ENCODE results near the gene APCDD1L. TPM values are rescaled to one million over a fixed set of nuclear protein-coding genes. Genes with fewer than 3 reads are reported as not detected.

APCDD1L gene
- total RNA-seq, 2 donors from 2014 or later: 0.40 to 0.50 TPM

GRCh38 chr20:58497076-58497641 lies 18.0 kb downstream of the APCDD1L start:
- intact Hi-C loops (cut with DNase I, micrococcal nuclease): no loop called here
- ATAC-seq: no peak
- DNase-seq: no peak

DNA sequence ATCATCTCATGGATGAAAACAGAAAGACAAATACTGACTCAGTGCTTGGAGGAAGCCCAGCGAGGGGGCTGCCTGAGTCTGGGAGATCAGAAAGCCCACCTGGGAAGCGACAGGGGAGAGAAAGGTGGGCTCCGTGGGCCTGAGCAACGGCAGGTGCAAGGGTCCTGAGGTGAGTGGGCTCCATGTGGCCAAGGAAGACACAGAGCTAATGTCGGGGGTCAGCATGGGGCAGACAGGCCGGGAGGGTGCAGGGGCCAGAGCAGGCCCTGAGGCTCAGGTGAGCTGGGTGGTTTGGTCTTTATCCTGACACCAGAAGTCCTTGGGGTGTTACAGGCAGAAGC lies 18.8 kb downstream of the APCDD1L start:
- DNase-seq (no peak), ATAC-seq (no peak)
- intact Hi-C loops (cut with DNase I, micrococcal nuclease): no loop called here

DNA sequence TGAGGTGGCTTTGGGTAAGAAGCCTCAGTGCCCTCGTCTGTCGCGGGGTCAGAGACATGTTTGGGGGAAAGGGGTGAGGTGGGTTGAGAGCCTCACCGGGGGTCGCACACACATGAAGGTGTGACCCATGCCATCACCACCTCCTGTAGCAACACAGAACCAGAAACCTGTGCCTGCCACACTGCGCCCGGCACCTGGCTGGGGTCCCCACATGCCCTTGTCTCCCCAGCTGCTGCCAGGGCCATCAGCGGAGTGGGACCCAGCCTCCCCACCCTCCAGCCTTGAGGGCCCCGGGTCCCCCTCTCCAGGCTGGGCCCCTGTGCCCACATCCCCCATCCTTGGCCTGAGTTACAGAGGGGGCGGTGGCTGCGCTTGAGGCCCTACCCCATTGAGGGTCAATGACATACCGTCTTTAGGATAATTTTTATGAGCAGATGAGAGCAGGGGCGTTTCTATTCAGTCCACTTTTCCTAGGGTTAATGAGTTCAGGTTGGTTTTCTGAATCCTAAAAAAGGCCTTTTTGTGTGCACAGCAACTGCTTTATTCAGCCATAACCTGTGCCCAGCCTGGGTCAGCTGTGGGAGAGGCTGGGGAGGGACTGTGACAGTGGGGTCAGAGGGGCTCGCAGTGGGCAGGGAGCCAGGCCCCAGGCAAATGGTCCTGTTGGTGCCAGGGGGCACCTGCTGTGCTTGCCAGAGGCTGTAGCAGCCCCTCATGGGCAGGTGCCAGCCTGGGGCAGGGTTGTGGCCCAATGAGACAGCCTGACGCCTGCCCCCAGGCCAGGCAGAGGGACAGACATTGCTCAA lies 19.4 kb downstream of the APCDD1L start:
- ATAC-seq (no peak), DNase-seq (no peak)
- intact Hi-C loops (cut with DNase I, micrococcal nuclease): no loop called here

DNA sequence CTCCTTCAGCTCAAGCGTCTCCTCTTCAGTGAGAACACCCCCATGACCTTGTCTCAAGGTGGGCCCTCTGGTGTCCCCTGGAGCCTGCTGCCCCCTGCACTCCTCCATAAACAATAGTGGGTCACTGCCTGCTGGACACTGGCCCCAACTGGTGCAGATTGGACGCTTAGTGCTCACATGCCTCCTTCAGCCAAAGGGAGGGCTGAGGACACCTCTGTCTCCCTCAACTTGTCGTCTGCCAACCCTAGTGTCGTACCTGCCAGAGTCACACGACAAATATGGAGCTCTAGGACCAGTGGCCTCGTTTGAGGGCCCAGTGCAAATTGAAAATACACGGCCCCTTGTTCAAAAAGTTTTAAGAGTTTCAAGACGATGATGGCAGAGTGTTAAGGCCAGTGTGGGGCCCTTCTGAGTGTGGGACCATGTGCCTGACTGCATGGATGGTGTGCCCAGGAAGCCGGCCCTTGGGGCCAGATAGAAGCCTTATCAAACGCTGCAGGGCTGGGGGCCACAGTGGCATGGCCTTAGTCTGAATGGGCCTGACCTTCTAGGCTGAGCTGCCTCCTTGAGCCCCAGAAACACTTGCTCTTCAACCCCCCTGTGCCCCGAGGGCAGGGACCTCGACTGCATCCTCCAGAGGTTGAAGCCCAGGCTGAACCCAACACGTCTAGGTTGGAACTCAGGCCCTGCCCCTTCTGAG lies 20.1 kb downstream of the APCDD1L start:
- DNase-seq (no peak), ATAC-seq (no peak)
- intact Hi-C loops (cut with DNase I, micrococcal nuclease): no loop called here

GRCh38 chr20:58492795-58493524 lies 22.2 kb downstream of the APCDD1L start:
- intact Hi-C loops (cut with DNase I, micrococcal nuclease): no loop called here
- ATAC-seq: no peak
- no peak for DNase-seq

- ATAC-seq (no peak), DNase-seq (no peak)
- intact Hi-C loops (cut with DNase I, micrococcal nuclease): no loop called here
These were observed 23.0 kb downstream of the APCDD1L start for GRCh38 chr20:58492074-58492718.

DNA sequence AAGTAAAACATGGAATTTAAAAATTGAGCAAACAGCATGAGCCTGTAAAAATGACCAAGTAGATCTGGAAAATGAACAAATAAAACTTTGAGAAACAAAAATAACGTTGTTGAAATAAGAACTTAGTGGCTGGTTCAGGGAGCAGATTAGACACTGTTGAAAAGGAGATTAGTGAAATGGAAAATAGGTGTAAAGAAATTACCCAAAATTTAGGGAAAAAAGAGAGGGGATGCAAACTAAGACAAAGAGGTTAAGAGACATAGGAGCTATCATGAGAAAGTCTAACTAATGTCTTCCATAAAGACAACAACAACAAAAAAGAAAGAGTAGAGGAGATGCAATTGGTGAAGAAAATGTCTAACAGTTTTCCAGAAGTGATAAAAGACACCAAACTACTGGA lies 29.0 kb downstream of the APCDD1L start:
- no peak for DNase-seq
- ATAC-seq: no peak
- intact Hi-C loops (cut with DNase I, micrococcal nuclease): no loop called here

DNA sequence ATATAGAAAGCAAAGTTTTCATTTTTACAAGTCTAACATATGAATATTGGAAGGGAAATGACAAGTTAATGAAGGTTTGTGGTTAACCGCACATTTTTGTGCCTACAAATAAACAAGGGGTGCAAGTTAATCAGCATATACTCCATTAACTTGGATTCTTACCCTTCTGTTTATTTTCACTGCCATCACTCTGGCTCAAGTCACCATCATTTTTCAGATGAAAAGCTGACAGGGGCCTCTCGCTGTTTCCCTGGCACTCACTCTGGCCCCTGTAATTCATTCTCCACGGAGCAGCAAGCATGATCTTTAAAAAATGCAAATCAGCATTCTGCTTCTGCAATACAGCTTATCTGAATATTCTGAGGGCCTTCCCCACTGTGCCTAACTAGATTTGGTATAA lies 29.8 kb downstream of the APCDD1L start:
- DNase-seq (no peak), ATAC-seq (no peak)
- intact Hi-C loops (cut with DNase I, micrococcal nuclease): loop anchor here in 1 of 2 donors (2.0 kb wide), 1 partner anchor 31 kb away; no protein-coding TSS in a partner anchor

GRCh38 chr20:58483470-58483869 lies 31.7 kb downstream of the APCDD1L start:
- intact Hi-C loops (cut with DNase I, micrococcal nuclease): no loop called here
- ATAC-seq: no peak

GRCh38 chr20:58483051-58483450 lies 32.1 kb downstream of the APCDD1L start:
- DNase-seq (no peak), ATAC-seq (no peak)
- intact Hi-C loops (cut with DNase I, micrococcal nuclease): no loop called here

More at GRCh38 chr20:58483470-58483869, 31.7 kb downstream of the APCDD1L start:
- DNase-seq: no peak

GRCh38 chr20:58482416-58482815 lies 32.8 kb downstream of the APCDD1L start:
- intact Hi-C loops (cut with DNase I, micrococcal nuclease): no loop called here
- no peak for DNase-seq
- no peak for ATAC-seq

- DNase-seq (peak in 1 of 2 donors; percentile 59), ATAC-seq (peak; percentile 86)
- intact Hi-C loops (cut with DNase I, micrococcal nuclease): no loop called here
These were observed 33.6 kb downstream of the APCDD1L start for GRCh38 chr20:58481481-58482021.

DNA sequence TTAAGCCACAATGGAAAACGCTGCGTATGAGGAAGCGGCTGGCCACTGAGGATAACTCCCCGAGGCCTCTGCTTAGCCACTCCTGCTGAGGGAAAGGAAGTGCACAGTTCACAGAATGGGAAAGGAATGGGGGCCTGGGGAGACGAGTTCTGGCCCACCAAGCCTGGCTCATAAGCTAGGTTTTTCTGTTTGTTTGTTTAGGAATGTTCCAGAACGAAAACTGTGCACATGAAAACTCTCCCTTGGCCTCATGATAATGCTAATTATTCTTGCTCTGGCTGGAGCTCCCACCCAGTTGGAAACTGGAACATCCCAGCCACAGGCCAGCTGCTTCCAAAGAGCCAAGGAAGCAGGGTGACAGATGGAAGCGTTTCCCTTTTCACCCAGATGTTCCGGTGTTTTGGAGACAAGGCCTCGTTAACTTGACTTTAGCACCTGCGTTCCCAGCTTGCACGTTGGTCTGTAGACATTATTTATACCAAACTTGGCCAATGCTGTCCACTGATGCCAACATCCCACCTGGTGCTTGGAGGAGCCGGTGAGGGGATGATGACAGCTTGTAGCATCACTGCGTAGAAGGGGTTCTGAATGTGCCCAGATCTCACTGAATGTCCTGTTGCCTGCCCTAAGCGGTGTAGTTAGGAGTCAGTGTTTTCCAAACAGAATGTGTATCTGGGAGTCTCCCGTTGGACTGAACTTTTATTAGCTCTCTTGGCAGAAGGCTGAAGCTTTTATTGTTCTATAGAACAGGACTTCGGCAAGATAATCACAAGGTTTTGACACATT lies 34.5 kb downstream of the APCDD1L start:
- DNase-seq (no peak), ATAC-seq (peak; percentile 81)
- intact Hi-C loops (cut with DNase I, micrococcal nuclease): no loop called here

- DNase-seq: no peak
- ATAC-seq: no peak
- intact Hi-C loops (cut with DNase I, micrococcal nuclease): no loop called here
These were observed 35.3 kb downstream of the APCDD1L start for GRCh38 chr20:58479726-58480440.

- no peak for ATAC-seq
- no peak for DNase-seq
- intact Hi-C loops (cut with DNase I, micrococcal nuclease): no loop called here
These were observed 36.9 kb downstream of the APCDD1L start for GRCh38 chr20:58478141-58478805.

DNA sequence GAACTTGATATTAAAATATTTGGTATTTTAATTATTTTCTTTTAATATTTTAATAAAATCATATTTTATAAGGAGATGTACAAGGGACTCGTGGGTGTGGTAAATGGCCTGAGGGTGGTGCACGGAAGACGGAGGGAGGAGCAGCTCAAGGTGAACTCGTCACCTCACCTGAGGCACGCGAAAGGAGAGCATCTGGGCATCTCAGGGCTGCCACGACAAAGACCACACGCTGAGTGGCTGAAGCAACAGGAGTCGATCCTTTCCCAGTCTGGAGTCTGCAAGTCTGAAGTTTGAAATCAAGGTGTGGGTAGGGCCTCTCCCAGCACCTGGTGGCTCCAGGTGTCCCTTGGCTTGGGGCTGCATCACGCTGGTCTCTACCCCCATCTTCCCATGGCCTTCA lies 39.7 kb downstream of the APCDD1L start:
- DNase-seq (no peak), ATAC-seq (no peak)
- intact Hi-C loops (cut with DNase I, micrococcal nuclease): no loop called here

All from left colon (tissue), 2 donors.